Measurements from ENCODE around the gene HDAC11.

HDAC11 gene

GRCh38 chr3:13540297-13540995, 60.3 kb downstream of the HDAC11 start:
- no peak for DNase-seq (ENCODE audit: low spot score)

- no peak for DNase-seq (ENCODE audit: low spot score)
These were observed 61.6 kb downstream of the HDAC11 start for GRCh38 chr3:13541691-13542090.

GRCh38 chr3:13542142-13542541, 62.0 kb downstream of the HDAC11 start:
- no peak for DNase-seq (ENCODE audit: low spot score)

GRCh38 chr3:13543253-13543652, 63.1 kb downstream of the HDAC11 start:
- DNase-seq (ENCODE audit: low spot score), result no peak

GRCh38 chr3:13544293-13544831, 64.3 kb downstream of the HDAC11 start:
- DNase-seq (ENCODE audit: low spot score), result no peak

GRCh38 chr3:13544951-13545651, 65.0 kb downstream of the HDAC11 start:
- no peak for DNase-seq (ENCODE audit: low spot score)

- no peak for DNase-seq (ENCODE audit: low spot score)
These were observed 65.9 kb downstream of the HDAC11 start for GRCh38 chr3:13545952-13546454.

GRCh38 chr3:13546667-13547171, 66.6 kb downstream of the HDAC11 start:
- DNase-seq (ENCODE audit: low spot score), result no peak

- no peak for DNase-seq (ENCODE audit: low spot score)
These were observed 67.7 kb downstream of the HDAC11 start for GRCh38 chr3:13547591-13548371.

- no peak for DNase-seq (ENCODE audit: low spot score)
These were observed 68.9 kb downstream of the HDAC11 start, which contains the start of gene FBLN2 for GRCh38 chr3:13548696-13549622. TSS of gene FBLN2 (plus strand) at chr3:13549125. CDS start at chr3:13570356, 21,231 bp downstream.

- no peak for DNase-seq (ENCODE audit: low spot score)
These were observed 69.7 kb downstream of the HDAC11 start for GRCh38 chr3:13549623-13550422.

GRCh38 chr3:13550423-13550690, 70.3 kb downstream of the HDAC11 start:
- DNase-seq (ENCODE audit: low spot score), result no peak

GRCh38 chr3:13550791-13551360, 70.8 kb downstream of the HDAC11 start:
- DNase-seq (ENCODE audit: low spot score), result no peak

GRCh38 chr3:13552857-13553652, 72.9 kb downstream of the HDAC11 start:
- no peak for DNase-seq (ENCODE audit: low spot score)

GRCh38 chr3:13553686-13554085, 73.6 kb downstream of the HDAC11 start:
- DNase-seq (ENCODE audit: low spot score), result no peak

- no peak for DNase-seq (ENCODE audit: low spot score)
These were observed 75.6 kb downstream of the HDAC11 start for GRCh38 chr3:13555753-13556152.
